Astrocyte (in vitro differentiated cells and primary cell): Measurements from ENCODE around the gene ASB10. TPM values are rescaled to one million over a fixed set of nuclear protein-coding genes. Genes with fewer than 3 reads are reported as not detected.

Experiments
- DNase-seq: peaks from one replicate; pipeline ENCODE4 v3.0.0-alpha.2; 2010; ENCODE audit warnings: low read depth
- FAIRE-seq: peaks from 2 replicates; lab custom pipeline; 2011; peaks lifted over from hg19 to GRCh38; lab: Jason Lieb, UNC
- H2AFZ ChIP-seq: 2 replicates; pipeline ENCODE4 v1.6.0; 2012; ENCODE audit warnings: low read depth, low read length, inconsistent platforms
- H3K27ac ChIP-seq: 2 replicates; pipeline ENCODE4 v1.5.1; 2011; ENCODE audit warnings: low read depth, low read length, inconsistent platforms
- H3K27me3 ChIP-seq: 2 replicates; pipeline ENCODE4 v1.6.0; 2011; ENCODE audit warnings: low read length, inconsistent platforms; ENCODE audit not compliant: insufficient read depth
- H3K36me3 ChIP-seq: 2 replicates; pipeline ENCODE4 v1.5.1; 2011; ENCODE audit warnings: low read length, inconsistent platforms; ENCODE audit not compliant: insufficient read depth
- H3K4me1 ChIP-seq: 2 replicates; pipeline ENCODE4 v1.5.1; 2011; ENCODE audit warnings: low read length, inconsistent platforms; ENCODE audit not compliant: insufficient read depth
- H3K4me2 ChIP-seq: 2 replicates; pipeline ENCODE4 v1.6.0; 2012; ENCODE audit warnings: low read length, inconsistent platforms
- H3K4me3 ChIP-seq: 2 replicates; pipeline ENCODE4 v1.5.1; 2011; ENCODE audit warnings: low read depth, mild to moderate bottlenecking, low read length, inconsistent platforms; ENCODE audit not compliant: insufficient read depth
- H3K79me2 ChIP-seq: 2 replicates; pipeline ENCODE4 v1.6.0; 2012; ENCODE audit warnings: mild to moderate bottlenecking, low read length, inconsistent platforms; ENCODE audit not compliant: insufficient read depth
- H3K9ac ChIP-seq: 2 replicates; pipeline ENCODE4 v1.6.0; 2012; ENCODE audit warnings: mild to moderate bottlenecking, low read length, inconsistent platforms
- H3K9me3 ChIP-seq: 2 replicates; pipeline ENCODE4 v1.5.1; 2012; ENCODE audit warnings: low read depth, mild to moderate bottlenecking, low read length, inconsistent platforms; ENCODE audit not compliant: insufficient read depth
- H4K20me1 ChIP-seq: 2 replicates; pipeline ENCODE4 v1.6.0; 2012; ENCODE audit warnings: low read length, inconsistent platforms; ENCODE audit not compliant: insufficient read depth
- H3K27ac Mint-ChIP-seq: one replicate; pipeline ENCODE4 v1.8.0; 2021; ENCODE audit warnings: mild to moderate bottlenecking, mixed read lengths; ENCODE audit not compliant: unreplicated experiment
- H3K27me3 Mint-ChIP-seq: one replicate; pipeline ENCODE4 v1.8.0; 2021; ENCODE audit warnings: low read depth, mixed read lengths; ENCODE audit not compliant: unreplicated experiment
- H3K36me3 Mint-ChIP-seq: one replicate; pipeline ENCODE4 v1.8.0; 2021; ENCODE audit warnings: low read depth, mixed read lengths; ENCODE audit not compliant: unreplicated experiment
- H3K4me1 Mint-ChIP-seq: one replicate; pipeline ENCODE4 v1.8.0; 2021; ENCODE audit warnings: low read depth, mixed read lengths; ENCODE audit not compliant: unreplicated experiment
- H3K4me3 Mint-ChIP-seq: one replicate; pipeline ENCODE4 v1.8.0; 2021; ENCODE audit warnings: mild to moderate bottlenecking, moderate library complexity, mixed read lengths; ENCODE audit not compliant: unreplicated experiment
- H3K9me3 Mint-ChIP-seq: one replicate; pipeline ENCODE4 v1.8.0; 2021; ENCODE audit warnings: mild to moderate bottlenecking, mixed read lengths; ENCODE audit not compliant: unreplicated experiment
- EZH2 ChIP-seq: IDR thresholded peaks from 2 replicates; pipeline ENCODE4 v1.6.1; 2012; ENCODE audit warnings: mild to moderate bottlenecking, low read length, inconsistent platforms; ENCODE audit not compliant: insufficient read depth
- total RNA-seq: library from RNA; stranded (reverse); gene quantifications from 2 replicates; pipeline ENCODE4 v1.2.1, GENCODE V29; 2021
- TF ChIP-seq, protein P1 (sequence below): IDR thresholded peaks from 2 replicates; pipeline ENCODE4 v1.5.1; 2011; ENCODE audit warnings: low read depth, mild to moderate bottlenecking, inconsistent platforms, low read length, moderate library complexity; ENCODE audit not compliant: insufficient read depth

ASB10 gene
- total RNA-seq, 1 donor from 2014 or later: not detected

DNA sequence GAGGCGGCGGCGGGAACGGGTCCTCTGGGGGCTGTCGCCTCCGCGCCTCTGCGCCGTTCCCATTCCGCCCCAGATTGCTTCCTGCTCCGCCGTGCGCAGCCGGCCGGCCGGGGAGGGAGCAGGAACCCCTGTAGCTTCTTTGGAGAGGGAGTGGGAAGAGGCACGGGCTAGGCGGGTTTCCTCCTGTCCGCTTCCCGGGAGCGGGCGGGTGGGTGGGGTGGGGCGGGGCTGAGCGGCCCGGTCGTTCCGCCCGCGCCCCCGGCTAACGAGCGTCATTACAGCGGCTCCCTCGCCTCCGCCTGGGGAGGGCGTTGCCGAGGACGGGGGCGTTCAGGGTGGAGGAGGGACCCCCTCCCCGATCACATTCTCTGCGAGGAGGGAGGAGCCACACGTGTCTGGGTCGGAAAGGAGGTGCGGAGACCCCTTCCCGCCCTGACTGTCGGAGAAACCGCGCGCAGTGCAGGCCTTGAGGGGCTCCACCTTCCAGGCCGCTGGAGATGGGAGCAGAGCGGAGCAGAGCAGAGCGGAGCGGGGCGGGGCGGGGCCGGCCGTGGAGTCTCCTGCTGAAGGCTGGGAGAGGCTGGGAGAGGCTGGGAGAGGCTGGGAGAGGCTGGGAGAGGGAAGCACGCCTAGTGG lies 61.1 kb downstream of the ASB10 start:
- H3K27me3 Mint-ChIP-seq: no peaks in the 10 kb centered on the region
- peak overlapping the region; percentile 14 for H3K9ac ChIP-seq
- peak overlapping the region; percentile 8 for H3K4me3 Mint-ChIP-seq
- no peaks in the 10 kb centered on the region for H3K27me3 ChIP-seq
- peak overlapping the region; percentile 41 for H2AFZ ChIP-seq
- H4K20me1 ChIP-seq: peaks cover 67% of the 10 kb centered on the region
- H3K27ac ChIP-seq: no peak overlapping the region
- peaks cover 13% of the 10 kb centered on the region for H3K36me3 ChIP-seq
- no peak overlapping the region for H3K27ac Mint-ChIP-seq
- H3K4me1 ChIP-seq: peaks cover 7% of the 10 kb centered on the region
- H3K4me2 ChIP-seq: peak overlapping the region; percentile 91
- H3K9me3 ChIP-seq: no peaks in the 10 kb centered on the region
- no peaks in the 10 kb centered on the region for H3K9me3 Mint-ChIP-seq
- no peaks in the 10 kb centered on the region for H3K79me2 ChIP-seq
- FAIRE-seq (no peak), DNase-seq (no peak)
- peak overlapping the region; percentile 50 for H3K4me3 ChIP-seq
- peaks cover 22% of the 10 kb centered on the region for H3K36me3 Mint-ChIP-seq
- H3K4me1 Mint-ChIP-seq: peaks cover 9% of the 10 kb centered on the region
- TF ChIP-seq, protein P1, sequence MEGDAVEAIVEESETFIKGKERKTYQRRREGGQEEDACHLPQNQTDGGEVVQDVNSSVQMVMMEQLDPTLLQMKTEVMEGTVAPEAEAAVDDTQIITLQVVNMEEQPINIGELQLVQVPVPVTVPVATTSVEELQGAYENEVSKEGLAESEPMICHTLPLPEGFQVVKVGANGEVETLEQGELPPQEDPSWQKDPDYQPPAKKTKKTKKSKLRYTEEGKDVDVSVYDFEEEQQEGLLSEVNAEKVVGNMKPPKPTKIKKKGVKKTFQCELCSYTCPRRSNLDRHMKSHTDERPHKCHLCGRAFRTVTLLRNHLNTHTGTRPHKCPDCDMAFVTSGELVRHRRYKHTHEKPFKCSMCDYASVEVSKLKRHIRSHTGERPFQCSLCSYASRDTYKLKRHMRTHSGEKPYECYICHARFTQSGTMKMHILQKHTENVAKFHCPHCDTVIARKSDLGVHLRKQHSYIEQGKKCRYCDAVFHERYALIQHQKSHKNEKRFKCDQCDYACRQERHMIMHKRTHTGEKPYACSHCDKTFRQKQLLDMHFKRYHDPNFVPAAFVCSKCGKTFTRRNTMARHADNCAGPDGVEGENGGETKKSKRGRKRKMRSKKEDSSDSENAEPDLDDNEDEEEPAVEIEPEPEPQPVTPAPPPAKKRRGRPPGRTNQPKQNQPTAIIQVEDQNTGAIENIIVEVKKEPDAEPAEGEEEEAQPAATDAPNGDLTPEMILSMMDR: no peak
- TF ChIP-seq EZH2: no peak

Other genes starting within 250 kb of the ASB10 start
- 4.5 and 4.6 TPM in 2 replicates for gene KCNH2, start 208.9 kb downstream of the ASB10 start, total RNA-seq
- gene NOS3, start 196.2 kb downstream of the ASB10 start, total RNA-seq: 1.8 and 2.0 TPM in 2 replicates
- gene ATG9B, start 162.8 kb downstream of the ASB10 start, total RNA-seq: 1.8 and 2.2 TPM in 2 replicates
- gene ABCB8, start 158.8 kb downstream of the ASB10 start, total RNA-seq: 52.2 and 53.3 TPM in 2 replicates
- 3.9 and 5.9 TPM in 2 replicates for gene ASIC3, start 138.7 kb downstream of the ASB10 start, total RNA-seq
- gene CDK5, start 129.4 kb downstream of the ASB10 start, total RNA-seq: 47.9 and 55.1 TPM in 2 replicates
- 302 and 351 TPM in 2 replicates for gene SLC4A2, start 127.7 kb downstream of the ASB10 start, total RNA-seq
- gene FASTK, start 106.4 kb downstream of the ASB10 start, total RNA-seq: 56.1 and 61.6 TPM in 2 replicates
- gene TMUB1, start 103.8 kb downstream of the ASB10 start, total RNA-seq: 42.9 and 44.9 TPM in 2 replicates
- 123 and 156 TPM in 2 replicates for gene AGAP3, start 100.8 kb downstream of the ASB10 start, total RNA-seq
- gene GBX1, start 19.6 kb downstream of the ASB10 start, total RNA-seq: not detected in 2 replicates
- gene H2BK1, start 23.2 kb upstream of the ASB10 start, total RNA-seq: not detected in 2 replicates
- 53.2 and 54.3 TPM in 2 replicates for gene ABCF2, start 40.0 kb upstream of the ASB10 start, total RNA-seq
- 84.7 and 101 TPM in 2 replicates for gene CHPF2, start 45.2 kb upstream of the ASB10 start, total RNA-seq
- gene SMARCD3, start 61.4 kb upstream of the ASB10 start, total RNA-seq: 47.7 and 50.0 TPM in 2 replicates
- 38.8 and 41.6 TPM in 2 replicates for gene NUB1, start 154.6 kb upstream of the ASB10 start, total RNA-seq
- gene WDR86, start 222.8 kb upstream of the ASB10 start, total RNA-seq: 2.5 and 3.6 TPM in 2 replicates